Endodermal cell (in vitro differentiated cells): Measurements from ENCODE around the gene IQSEC3. TPM values are rescaled to one million over a fixed set of nuclear protein-coding genes. Genes with fewer than 3 reads are reported as not detected.

Experiments
- DNase-seq: peaks from one replicate; pipeline ENCODE4 v3.0.0-alpha.2; 2017
- H3K27ac ChIP-seq: 2 replicates; pipeline ENCODE4 v1.5.1; 2013; ENCODE audit warnings: mild to moderate bottlenecking, low read depth, low read length, moderate library complexity
- H3K27me3 ChIP-seq: 2 replicates; pipeline ENCODE4 v1.6.1; 2013; ENCODE audit warnings: mild to moderate bottlenecking, low read length, moderate library complexity; ENCODE audit not compliant: insufficient read depth, control insufficient read depth, poor library complexity, severe bottlenecking
- H3K36me3 ChIP-seq: 2 replicates; pipeline ENCODE4 v1.7.0; 2013; ENCODE audit warnings: mild to moderate bottlenecking, low read length, moderate library complexity; ENCODE audit not compliant: control insufficient read depth, insufficient read depth
- H3K4me1 ChIP-seq: one replicate; pipeline ENCODE4 v1.7.0; 2013; ENCODE audit warnings: low read length; ENCODE audit not compliant: control insufficient read depth, insufficient read depth
- H3K4me3 ChIP-seq: 2 replicates; pipeline ENCODE4 v1.5.1; 2013; ENCODE audit warnings: mild to moderate bottlenecking, low read length, moderate library complexity
- H3K9ac ChIP-seq: 2 replicates; pipeline ENCODE4 v1.6.1; 2013; ENCODE audit warnings: mild to moderate bottlenecking, low read length, moderate library complexity; ENCODE audit not compliant: poor library complexity, severe bottlenecking; ENCODE audit errors: extremely low read depth
- H3K9me3 ChIP-seq: 2 replicates; pipeline ENCODE4 v1.6.1; 2013; ENCODE audit warnings: mild to moderate bottlenecking, low read length, moderate library complexity; ENCODE audit not compliant: control insufficient read depth
- H3K27ac Mint-ChIP-seq: 2 replicates; pipeline ENCODE4 v1.8.0; 2020; ENCODE audit warnings: mixed read lengths
- H3K27me3 Mint-ChIP-seq: 2 replicates; pipeline ENCODE4 v1.8.0; 2021; ENCODE audit warnings: mild to moderate bottlenecking, mixed read lengths; ENCODE audit not compliant: insufficient read depth
- H3K36me3 Mint-ChIP-seq: 2 replicates; pipeline ENCODE4 v1.8.0; 2020; ENCODE audit warnings: low read depth, mixed read lengths
- H3K4me1 Mint-ChIP-seq: 2 replicates; pipeline ENCODE4 v1.8.0; 2020; ENCODE audit warnings: mixed read lengths
- H3K4me3 Mint-ChIP-seq: 2 replicates; pipeline ENCODE4 v1.8.0; 2020; ENCODE audit warnings: mild to moderate bottlenecking, moderate library complexity, mixed read lengths
- H3K9me3 Mint-ChIP-seq: 2 replicates; pipeline ENCODE4 v1.8.0; 2020; ENCODE audit warnings: mild to moderate bottlenecking, mixed read lengths
- CTCF ChIP-seq: fragments of 200-600 bp; sonication (generic); conservative IDR thresholded peaks from 2 replicates; pipeline ENCODE4 v1.5.0; 2021; ENCODE audit warnings: antibody characterized with exemption, mild to moderate bottlenecking
- WGBS, 2 experiments: methylation state at CpG; one replicate each; pipeline versions ENCODE4 v1.1.5 to v1.1.7; 2013; ENCODE audit warnings: missing lambda C conversion rate in 2 of 2, mixed read lengths in 1 of 2; ENCODE audit not compliant: insufficient coverage in 1 of 2, insufficient read length in 1 of 2; 5-methylcytosine and 5-hydroxymethylcytosine counted together
- total RNA-seq, 2 donors: library from RNA; stranded (reverse); fragmentation: NEBNext Ultra II Directional in 1 of 2; extraction: Animal tissue kit (Norgen Biotek cat#: 25700) in 1 of 2; gene quantifications; 2 replicates in 1 of 2; 3 replicates in 1 of 2; pipeline ENCODE4 v1.2.1, GENCODE V29; 2021

Gene IQSEC3
- total RNA-seq, 2 donors from 2014 or later: 1.5 to 2.7 TPM

GRCh38 chr12:20757-21156 lies 45.8 kb upstream of the IQSEC3 start:
- Mint-ChIP-seq H3K9me3 (no peaks in the 10 kb centered on the region), H3K36me3 (peaks cover 26% of the 10 kb centered on the region), H3K4me1 (no peaks in the 10 kb centered on the region), H3K27ac (no peak overlapping the region), H3K4me3 (no peak overlapping the region), H3K27me3 (no peaks in the 10 kb centered on the region)
- no peak overlapping the region for H3K9ac ChIP-seq
- TF ChIP-seq CTCF: no peak
- H3K27me3 ChIP-seq: no peaks in the 10 kb centered on the region
- H3K36me3 ChIP-seq: peaks cover 13% of the 10 kb centered on the region
- DNase-seq: peak; percentile 34
- H3K27ac ChIP-seq: no peak overlapping the region
- 33 to 45% methylated on average over 5 to 6 of the region's 6 CpGs for WGBS, 2 experiments
- no peak overlapping the region for H3K4me3 ChIP-seq
- no peaks in the 10 kb centered on the region for H3K4me1 ChIP-seq
- H3K9me3 ChIP-seq: no peaks in the 10 kb centered on the region

GRCh38 chr12:21301-22189 lies 45.0 kb upstream of the IQSEC3 start:
- DNase-seq: peak; percentile 39
- H3K4me1 ChIP-seq: no peaks in the 10 kb centered on the region
- H3K27me3 ChIP-seq: no peaks in the 10 kb centered on the region
- Mint-ChIP-seq H3K27me3 (no peaks in the 10 kb centered on the region), H3K9me3 (no peaks in the 10 kb centered on the region), H3K4me3 (no peak overlapping the region), H3K27ac (no peak overlapping the region), H3K4me1 (no peaks in the 10 kb centered on the region), H3K36me3 (peaks cover 26% of the 10 kb centered on the region)
- no peak overlapping the region for H3K27ac ChIP-seq
- no peak for TF ChIP-seq CTCF
- WGBS, 2 experiments: 78 to 82% methylated on average over 12 to 18 of the region's 18 CpGs
- no peak overlapping the region for H3K4me3 ChIP-seq
- no peaks in the 10 kb centered on the region for H3K9me3 ChIP-seq
- H3K9ac ChIP-seq: no peak overlapping the region
- peaks cover 13% of the 10 kb centered on the region for H3K36me3 ChIP-seq

GRCh38 chr12:22190-22529 lies 44.4 kb upstream of the IQSEC3 start:
- peak; percentile 63 for TF ChIP-seq CTCF
- no peak overlapping the region for H3K27ac Mint-ChIP-seq
- peaks cover 26% of the 10 kb centered on the region for H3K36me3 Mint-ChIP-seq
- Histone ChIP-seq H3K27me3 (no peaks in the 10 kb centered on the region), H3K4me3 (no peak overlapping the region), H3K36me3 (peaks cover 13% of the 10 kb centered on the region), H3K9ac (no peak overlapping the region), H3K4me1 (no peaks in the 10 kb centered on the region), H3K9me3 (no peaks in the 10 kb centered on the region), H3K27ac (no peak overlapping the region)
- no peaks in the 10 kb centered on the region for H3K27me3 Mint-ChIP-seq
- H3K4me3 Mint-ChIP-seq: no peak overlapping the region
- H3K9me3 Mint-ChIP-seq: no peaks in the 10 kb centered on the region
- WGBS, 2 experiments: 62 to 65% methylated on average over 3 to 4 of the region's 4 CpGs
- H3K4me1 Mint-ChIP-seq: no peaks in the 10 kb centered on the region
- DNase-seq: peak; percentile 53
